Uterus (tissue), 4 donors: ENCODE results near the gene TMEM63B. TPM values are rescaled to one million over a fixed set of nuclear protein-coding genes. Genes with fewer than 3 reads are reported as not detected.
"Not testable (repeated sequence)": the region's sequence is repeated elsewhere in the genome, so short reads cannot be mapped to it uniquely, and the experiment has no call there.

Experiments
- DNase-seq, 2 donors: peaks; one replicate each; pipeline ENCODE4 v3.0.0-alpha.2; 2019 to 2020
- H3K27ac ChIP-seq, 2 donors: fragments of 200-600 bp; sonication (generic); 1 replicate in 1 of 2; 2 replicates in 1 of 2; pipeline ENCODE4 v1.5.1; 2016 to 2018
- H3K27me3 ChIP-seq, 2 donors: fragments of 200-600 bp; sonication (generic); one replicate each; pipeline ENCODE4 v1.5.1; 2018 to 2019; ENCODE audit warnings: control low read depth in 1 of 2
- H3K36me3 ChIP-seq, 2 donors: fragments of 200-600 bp; sonication (generic); one replicate each; pipeline ENCODE4 v1.5.1; 2019; ENCODE audit warnings: control low read depth in 1 of 2
- H3K4me1 ChIP-seq, 2 donors: fragments of 200-600 bp; sonication (generic); one replicate each; pipeline ENCODE4 v1.5.1; 2018 to 2019; ENCODE audit warnings: control low read depth in 1 of 2
- H3K4me3 ChIP-seq, 2 donors: fragments of 200-600 bp; sonication (generic); 1 replicate in 1 of 2; 2 replicates in 1 of 2; pipeline ENCODE4 v1.5.1; 2018 to 2019; ENCODE audit warnings: mild to moderate bottlenecking in 1 of 2
- H3K9me3 ChIP-seq, 2 donors: fragments of 200-600 bp; sonication (generic); one replicate each; pipeline ENCODE4 v1.5.1; 2019; ENCODE audit warnings: control low read depth in 1 of 2
- CTCF ChIP-seq, 4 experiments: fragments of 200-600 bp in 2 of 4; fragments of 450-650 bp in 2 of 4; sonication (generic) in 2 of 4; IDR thresholded peaks; one replicate each; pipeline ENCODE4 v1.5.1; 2016 to 2019; ENCODE audit warnings: antibody characterized with exemption in 4 of 4, mild to moderate bottlenecking in 2 of 4, moderate library complexity in 1 of 4
- POLR2A ChIP-seq, 2 donors: fragments of 450-650 bp; IDR thresholded peaks; one replicate each; pipeline ENCODE4 v1.6.1; 2016; ENCODE audit warnings: antibody characterized with exemption in 2 of 2, mild to moderate bottlenecking in 1 of 2, moderate library complexity in 1 of 2
- intact Hi-C: fragments of 100-400 bp; cut with DNase I; formaldehyde crosslinking; loops from one replicate; pipeline ENCODE4 v1.15.1; 2023; ENCODE audit warnings: low total_unique reads
- total RNA-seq, 4 donors: library from RNA; depleted of rRNA in 3 of 4; stranded (reverse); fragments of >200 nt in 3 of 4; gene quantifications; one replicate each; pipeline versions ENCODE4 v1.1.0 to v1.2.4, GENCODE V29; 2014 to 2023
- donor health status: DM: yes; HTN: yes; CAD: no.

TMEM63B gene
- total RNA-seq, 4 donors from 2014 or later: 0.77 to 24.9 (median 15.4) TPM

GRCh38 chr6:44138717-44139350, 11.5 kb downstream of the TMEM63B start:
- no peak overlapping the region for H3K27ac ChIP-seq
- no peak overlapping the region for H3K4me3 ChIP-seq
- DNase-seq: no peak
- no peaks in the 10 kb centered on the region for H3K27me3 ChIP-seq
- intact Hi-C loops: no loop called here
- H3K36me3 ChIP-seq: no peaks in the 10 kb centered on the region
- H3K9me3 ChIP-seq: no peaks in the 10 kb centered on the region
- H3K4me1 ChIP-seq: no peaks in the 10 kb centered on the region
- TF ChIP-seq CTCF (IDR thresholded peaks at IDR 0.05) (no peak), POLR2A (IDR thresholded peaks at IDR 0.05) (no peak)

GRCh38 chr6:44139351-44139743, 12.0 kb downstream of the TMEM63B start:
- H3K27ac ChIP-seq: no peak overlapping the region
- H3K4me3 ChIP-seq: no peak overlapping the region
- no peaks in the 10 kb centered on the region for H3K27me3 ChIP-seq
- no peaks in the 10 kb centered on the region for H3K9me3 ChIP-seq
- H3K4me1 ChIP-seq: no peaks in the 10 kb centered on the region
- no peak for DNase-seq
- H3K36me3 ChIP-seq: no peaks in the 10 kb centered on the region
- intact Hi-C loops: no loop called here
- TF ChIP-seq POLR2A (IDR thresholded peaks at IDR 0.05): no peak
- TF ChIP-seq CTCF (IDR thresholded peaks at IDR 0.05): no peak

GRCh38 chr6:44142835-44143234, 15.5 kb downstream of the TMEM63B start:
- no peak for DNase-seq
- intact Hi-C loops: no loop called here
- no peaks in the 10 kb centered on the region for H3K36me3 ChIP-seq
- no peak for TF ChIP-seq POLR2A (IDR thresholded peaks at IDR 0.05)
- H3K4me1 ChIP-seq: no peaks in the 10 kb centered on the region
- H3K27ac ChIP-seq: no peak overlapping the region
- H3K27me3 ChIP-seq: no peaks in the 10 kb centered on the region
- H3K9me3 ChIP-seq: no peaks in the 10 kb centered on the region
- no peak overlapping the region for H3K4me3 ChIP-seq

- no peaks in the 10 kb centered on the region for H3K27me3 ChIP-seq
- H3K4me1 ChIP-seq: no peaks in the 10 kb centered on the region
- intact Hi-C loops: no loop called here
- DNase-seq: no peak
- H3K36me3 ChIP-seq: no peaks in the 10 kb centered on the region
- no peaks in the 10 kb centered on the region for H3K9me3 ChIP-seq
- TF ChIP-seq CTCF (IDR thresholded peaks at IDR 0.05) (no peak), POLR2A (IDR thresholded peaks at IDR 0.05) (no peak)
- no peak overlapping the region for H3K27ac ChIP-seq
- no peak overlapping the region for H3K4me3 ChIP-seq
Measured at GRCh38 chr6:44143731-44144130, 16.4 kb downstream of the TMEM63B start.

GRCh38 chr6:44144536-44144935, 17.2 kb downstream of the TMEM63B start:
- H3K4me1 ChIP-seq, H3K27ac ChIP-seq, H3K27me3 ChIP-seq, H3K4me3 ChIP-seq, DNase-seq, H3K36me3 ChIP-seq, intact Hi-C loops, H3K9me3 ChIP-seq: not testable (repeated sequence)

- H3K4me1 ChIP-seq: no peaks in the 10 kb centered on the region
- H3K27me3 ChIP-seq: no peaks in the 10 kb centered on the region
- TF ChIP-seq POLR2A (IDR thresholded peaks at IDR 0.05): no peak
- TF ChIP-seq CTCF (IDR thresholded peaks at IDR 0.05): no peak
- no peak for DNase-seq
- H3K36me3 ChIP-seq: no peaks in the 10 kb centered on the region
- H3K9me3 ChIP-seq: no peaks in the 10 kb centered on the region
- intact Hi-C loops: loop anchor here (2.0 kb wide), 1 partner anchor 37 kb away; no protein-coding TSS in a partner anchor
- no peak overlapping the region for H3K4me3 ChIP-seq
- H3K27ac ChIP-seq: no peak overlapping the region
Measured at GRCh38 chr6:44145839-44146238, 18.5 kb downstream of the TMEM63B start.
